GM12878 (cell line): Measurements from ENCODE around the gene RIOX2. TPM values are rescaled to one million over a fixed set of nuclear protein-coding genes. Genes with fewer than 3 reads are reported as not detected.

ENCODE experiments used
- ATF3 ChIP-seq: IDR thresholded peaks from 2 replicates; pipeline ENCODE4 v1.6.1; 2011; ENCODE audit warnings: low read depth, mild to moderate bottlenecking, low read length, moderate library complexity, borderline replicate concordance; ENCODE audit errors: extremely low read depth
- ATF7 ChIP-seq: fragments of 450-650 bp; IDR thresholded peaks from 2 replicates; pipeline ENCODE4 v1.6.1; 2016; ENCODE audit warnings: low read depth, mild to moderate bottlenecking
- CBFB ChIP-seq: IDR thresholded peaks from 2 replicates; pipeline ENCODE4 v1.6.1; 2016; ENCODE audit warnings: antibody characterized with exemption, low read depth
- FOXK2 ChIP-seq: fragments of 450-650 bp; IDR thresholded peaks from 2 replicates; pipeline ENCODE4 v1.6.1; 2017; ENCODE audit warnings: mild to moderate bottlenecking, moderate library complexity
- GATAD2B ChIP-seq: fragments of 450-650 bp; conservative IDR thresholded peaks from 2 replicates; pipeline ENCODE4 v1.6.1; 2017; ENCODE audit warnings: low read depth, mild to moderate bottlenecking, moderate library complexity
- KAT2A ChIP-seq: conservative IDR thresholded peaks from 2 replicates; pipeline ENCODE4 v1.6.1; 2011; ENCODE audit warnings: low read depth, low read length; ENCODE audit not compliant: control insufficient read depth
- KLF5 ChIP-seq: fragments of 450-650 bp; IDR thresholded peaks from 2 replicates; pipeline ENCODE4 v1.6.1; 2014; ENCODE audit warnings: mild to moderate bottlenecking; ENCODE audit not compliant: partially characterized antibody
- MYC ChIP-seq: IDR thresholded peaks from 2 replicates; pipeline ENCODE4 v1.6.1; 2011; ENCODE audit warnings: mild to moderate bottlenecking, low read length, moderate library complexity, inconsistent platforms; ENCODE audit not compliant: insufficient read depth, insufficient replicate concordance, insufficient read length, severe bottlenecking
- POLR2A ChIP-seq: IDR thresholded peaks from 2 replicates; pipeline ENCODE4 v1.6.1; 2011; ENCODE audit warnings: low read depth, mild to moderate bottlenecking, low read length
- POU2F2 ChIP-seq: IDR thresholded peaks from 3 replicates; pipeline ENCODE4 v1.6.1; 2011; ENCODE audit warnings: low read depth, mild to moderate bottlenecking, low read length, borderline replicate concordance
- RAD21 ChIP-seq: IDR thresholded peaks from 2 replicates; pipeline ENCODE4 v1.6.1; 2011; ENCODE audit warnings: mild to moderate bottlenecking, low read depth, low read length, moderate library complexity; ENCODE audit not compliant: insufficient read depth
- RUNX3 ChIP-seq: IDR thresholded peaks from 2 replicates; pipeline ENCODE4 v1.6.1; 2012; ENCODE audit warnings: low read length, inconsistent platforms
- YBX1 ChIP-seq: fragments of 450-650 bp; IDR thresholded peaks from 2 replicates; pipeline ENCODE4 v1.6.1; 2016; ENCODE audit warnings: antibody characterized with exemption
- ZNF384 ChIP-seq: IDR thresholded peaks from 2 replicates; pipeline ENCODE4 v1.6.1; 2012; ENCODE audit warnings: low read depth, mild to moderate bottlenecking, low read length, improper control_type of control experiment, borderline replicate concordance
- polyA plus RNA-seq, 11 experiments: library from polyadenylated mRNA; depleted of rRNA in 4 of 11; unstranded in 6 of 11; stranded (reverse) in 5 of 11; fragments of >200 nt; fragmentation: Nextera tagmentation in 4 of 11; fragmentation: Illumina TruSeq in 1 of 11; extraction: Ambion mirVana in 4 of 11; extraction: Trizol in 1 of 11; gene quantifications; 1 replicate in 1 of 11; 2 replicates in 10 of 11; pipeline versions ENCODE4 v1.2.1 to v1.2.3, GENCODE V29; 2011 to 2016; ENCODE audit warnings: inconsistent platforms in 2 of 11, missing spikeins in 2 of 11, low read depth in 1 of 11
- total RNA-seq, 4 experiments: library from RNA; depleted of rRNA in 3 of 4; stranded (reverse); fragments of >200 nt in 3 of 4; fragmentation: Illumina TruSeq in 1 of 4; extraction: Trizol in 1 of 4; gene quantifications; 2 replicates each; pipeline versions ENCODE4 v1.2.1 to v1.2.3, GENCODE V29; 2013 to 2021
- TF ChIP-seq, protein P1 (sequence below): IDR thresholded peaks from 2 replicates; pipeline ENCODE4 v1.6.1; 2012; ENCODE audit warnings: low read depth, low read length, improper control_type of control experiment
- TF ChIP-seq, protein P2 (sequence below): fragments of 450-650 bp; conservative IDR thresholded peaks from 2 replicates; pipeline ENCODE4 v1.6.1; 2017; ENCODE audit warnings: mild to moderate bottlenecking, moderate library complexity

RIOX2 gene
- total and polyA plus RNA-seq, 10 of the 15 experiments (the other 5 are each of a cell fraction or from before 2014, with no cell fraction given): 24.1 to 52.6 (median 44.0) TPM

DNA sequence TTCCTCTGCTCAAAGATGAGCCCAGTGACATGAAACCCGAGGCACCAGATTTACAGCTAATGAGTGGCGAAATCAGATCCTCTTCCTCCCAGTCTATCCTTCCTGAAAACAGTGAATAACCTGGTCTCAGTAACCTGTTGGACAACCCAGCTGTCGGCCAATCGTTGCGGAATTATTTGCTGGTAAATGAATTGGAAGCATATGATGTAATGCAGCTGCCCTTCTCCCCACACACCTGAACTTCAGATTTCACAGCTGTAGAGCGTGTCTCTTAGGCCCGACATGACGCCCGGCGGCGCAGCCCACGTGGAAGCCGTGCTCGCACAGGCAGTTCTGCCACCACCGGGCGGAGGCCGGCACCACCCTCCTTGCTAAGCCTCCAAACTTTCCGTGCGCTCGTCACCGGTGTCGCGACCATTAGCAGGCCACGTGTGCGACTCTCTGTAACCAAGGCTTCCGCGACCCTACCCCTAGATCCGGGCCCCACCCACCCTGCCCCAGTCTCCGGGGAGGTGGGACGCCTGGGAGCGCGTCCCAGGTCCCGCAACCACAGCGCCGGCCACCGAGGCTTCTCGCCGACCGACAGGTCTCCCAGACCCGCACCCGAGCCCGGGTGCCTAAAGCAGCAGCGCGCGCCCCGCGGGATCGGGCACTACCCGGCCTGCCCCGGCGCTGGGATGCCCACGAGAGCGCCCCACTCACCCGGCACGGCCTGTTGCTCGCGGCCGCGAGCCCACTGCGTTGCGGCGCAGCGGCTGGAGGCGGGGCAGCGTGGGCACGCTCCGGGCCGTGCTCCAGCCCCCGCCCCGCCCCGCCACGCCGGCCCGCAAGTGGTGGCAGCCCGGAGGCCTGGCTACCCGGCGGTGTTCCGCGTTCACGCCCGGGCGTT is at the start of gene RIOX2 (continued):
- TF ChIP-seq, protein P1, sequence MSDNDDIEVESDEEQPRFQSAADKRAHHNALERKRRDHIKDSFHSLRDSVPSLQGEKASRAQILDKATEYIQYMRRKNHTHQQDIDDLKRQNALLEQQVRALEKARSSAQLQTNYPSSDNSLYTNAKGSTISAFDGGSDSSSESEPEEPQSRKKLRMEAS: peak; percentile 96
- TF ChIP-seq KLF5: no peak
- no peak for TF ChIP-seq FOXK2
- TF ChIP-seq CBFB: no peak
- TF ChIP-seq RUNX3: peak; percentile 55
- TF ChIP-seq YBX1: no peak
- TF ChIP-seq MYC: peak; percentile 90
- TF ChIP-seq GATAD2B: peak; percentile 79
- TF ChIP-seq ATF3: no peak
- TF ChIP-seq POLR2A: peak; percentile 85
- TF ChIP-seq RAD21: no peak; the same call in 1 of the 2 replicates
- TF ChIP-seq, protein P2, sequence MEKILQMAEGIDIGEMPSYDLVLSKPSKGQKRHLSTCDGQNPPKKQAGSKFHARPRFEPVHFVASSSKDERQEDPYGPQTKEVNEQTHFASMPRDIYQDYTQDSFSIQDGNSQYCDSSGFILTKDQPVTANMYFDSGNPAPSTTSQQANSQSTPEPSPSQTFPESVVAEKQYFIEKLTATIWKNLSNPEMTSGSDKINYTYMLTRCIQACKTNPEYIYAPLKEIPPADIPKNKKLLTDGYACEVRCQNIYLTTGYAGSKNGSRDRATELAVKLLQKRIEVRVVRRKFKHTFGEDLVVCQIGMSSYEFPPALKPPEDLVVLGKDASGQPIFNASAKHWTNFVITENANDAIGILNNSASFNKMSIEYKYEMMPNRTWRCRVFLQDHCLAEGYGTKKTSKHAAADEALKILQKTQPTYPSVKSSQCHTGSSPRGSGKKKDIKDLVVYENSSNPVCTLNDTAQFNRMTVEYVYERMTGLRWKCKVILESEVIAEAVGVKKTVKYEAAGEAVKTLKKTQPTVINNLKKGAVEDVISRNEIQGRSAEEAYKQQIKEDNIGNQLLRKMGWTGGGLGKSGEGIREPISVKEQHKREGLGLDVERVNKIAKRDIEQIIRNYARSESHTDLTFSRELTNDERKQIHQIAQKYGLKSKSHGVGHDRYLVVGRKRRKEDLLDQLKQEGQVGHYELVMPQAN: peak; percentile 51; the same call in 1 of the 2 replicates
- TF ChIP-seq POU2F2: peak; percentile 36; the same call in 1 of the 3 replicates
- TF ChIP-seq ATF7: peak; percentile 72
- peak; percentile 68 for TF ChIP-seq ZNF384
- no peak for TF ChIP-seq KAT2A
- TF ChIP-seq, all 136 proteins: peak for 38
